ENCODE measurements around the gene GRIA3. TPM values are rescaled to one million over a fixed set of nuclear protein-coding genes. Genes with fewer than 3 reads are reported as not detected.

GRIA3 gene
- total and polyA plus RNA-seq, 10 of the 15 experiments (the other 5 are each of a cell fraction or from before 2014, with no cell fraction given) = 0.45 to 4.3 (median 2.2) TPM

DNA sequence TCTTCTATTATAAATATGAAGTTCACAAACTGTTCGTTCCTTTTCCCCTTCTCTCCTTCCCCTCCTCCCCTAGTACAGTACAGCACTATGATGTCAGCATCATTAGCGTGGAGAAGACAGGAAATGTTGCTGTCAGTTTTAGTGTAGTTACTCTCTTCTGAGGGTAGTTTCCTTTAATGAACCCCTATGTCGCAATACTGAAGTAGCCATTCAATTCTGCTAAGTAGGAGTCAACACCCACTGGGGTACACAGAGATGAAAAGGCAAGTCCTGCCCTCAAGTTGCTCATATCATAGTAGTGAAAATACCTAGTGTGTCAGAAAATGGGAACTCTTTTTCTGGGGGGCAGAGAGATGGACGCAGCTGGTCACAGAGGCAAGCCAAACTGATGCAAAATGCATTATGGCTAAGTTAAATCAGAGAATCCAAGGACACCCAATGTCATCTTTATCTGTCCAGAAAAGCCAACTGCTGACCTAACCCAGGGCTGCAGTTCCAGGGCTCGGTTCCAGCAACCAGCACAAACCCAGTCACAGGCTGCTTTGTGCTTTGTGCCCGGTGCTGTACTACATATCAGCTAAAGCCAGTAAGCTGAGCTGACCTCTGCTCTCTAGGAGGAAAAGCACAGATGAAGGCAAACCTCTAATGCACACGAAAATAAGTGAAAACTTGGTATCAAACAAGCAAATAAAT lies 31.5 kb downstream of the GRIA3 start (continued):
- no peak for TF ChIP-seq MEF2B (IDR thresholded peaks at IDR 0.05; ENCODE audit: partially characterized antibody, poor library complexity, severe bottlenecking)
- TF ChIP-seq ZNF384 (IDR thresholded peaks at IDR 0.05; ENCODE audit: borderline replicate concordance, low read depth, low read length) = no peak
- no peak for TF ChIP-seq RFX5 (IDR thresholded peaks at IDR 0.05; ENCODE audit: low read depth, low read length)
- TF ChIP-seq CREM (IDR thresholded peaks at IDR 0.05; ENCODE audit: low read depth) = no peak
- TF ChIP-seq JUND (IDR thresholded peaks at IDR 0.05; ENCODE audit: low read depth, low read length) = no peak
- no peak for TF ChIP-seq MXI1 (IDR thresholded peaks at IDR 0.05; ENCODE audit: low read depth, low read length)

DNA sequence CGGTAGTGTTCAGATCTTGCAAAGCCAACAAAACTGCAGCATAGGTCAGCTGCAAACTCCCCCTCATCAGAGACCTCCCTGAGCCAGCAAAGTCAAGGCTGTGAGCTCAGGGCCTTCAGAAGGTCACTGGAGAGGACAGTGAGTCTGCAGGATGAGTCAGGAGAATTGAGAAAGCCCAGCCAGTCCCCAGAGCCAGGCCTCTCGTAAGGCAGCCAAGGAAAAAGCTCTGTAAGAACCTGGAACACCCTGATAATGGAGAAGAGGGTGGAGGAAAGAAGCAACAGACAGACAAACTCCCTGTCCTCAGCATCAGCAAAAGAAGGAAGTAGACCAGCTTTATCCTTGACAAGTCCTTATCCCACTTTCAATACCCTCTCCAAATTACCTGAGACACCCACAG lies 33.0 kb downstream of the GRIA3 start:
- Histone ChIP-seq H3K4me3 (no peak overlapping the region), H3K36me3 (ENCODE audit: control insufficient read depth in 2 of 2, insufficient read depth in 2 of 2, low read length in 1 of 2) (no peaks in the 10 kb centered on the region), H4K20me1 (ENCODE audit: control insufficient read depth, insufficient read depth) (no peaks in the 10 kb centered on the region), H2AFZ (ENCODE audit: control insufficient read depth, low read depth, low read length) (no peak overlapping the region), H3K4me1 (ENCODE audit: control insufficient read depth, insufficient read depth, low read length) (no peaks in the 10 kb centered on the region), H3K27ac (ENCODE audit: control insufficient read depth, insufficient read depth) (no peak overlapping the region), H3K79me2 (ENCODE audit: control insufficient read depth, insufficient read depth, low read length) (no peaks in the 10 kb centered on the region), H3K9ac (ENCODE audit: control insufficient read depth, insufficient read depth, low read length) (no peak overlapping the region), H3K4me2 (ENCODE audit: control insufficient read depth, insufficient read depth) (no peak overlapping the region), H3K27me3 (replicated peaks in 1 of 2; ENCODE audit: control insufficient read depth in 2 of 2, insufficient read depth in 2 of 2, low read length in 1 of 2) (no peaks in the 10 kb centered on the region), H3K9me3 (replicated peaks; ENCODE audit: control insufficient read depth, insufficient read depth, low read length) (no peaks in the 10 kb centered on the region)
- ChIA-PET SMC1A (ENCODE audit: uncharacterized antibody, unreplicated experiment) (interaction anchor here (0.6 to 1.9 kb wide), 3 partner anchors 8 to 45 kb away, joined by 3 to 8 read pairs (median 3); no protein-coding TSS in a partner anchor), POLR2A (interaction anchor here (1.0 kb wide), 1 partner anchor 10 kb away, joined by 3 read pairs; no protein-coding TSS in a partner anchor), CTCF (no interaction called here), RAD21 (ENCODE audit: unreplicated experiment) (no interaction called here)
- FAIRE-seq = no peak
- DNase-seq (ENCODE audit: low read depth, low spot score) = no peak
- intact Hi-C loops (cut with micrococcal nuclease; ENCODE audit: unreplicated experiment) = no loop called here
- WGBS (ENCODE audit: insufficient coverage, insufficient replicate concordance, low lambda C conversion rate, missing lambda C conversion rate) = 0% methylated on average over 2 of the region's 2 CpGs
- in situ Hi-C loops (cut with MboI) = no loop called here
- no peak for ATAC-seq
- no TSS peak for BruUV-seq (replicated peaks)
- TF ChIP-seq IKZF1 (conservative IDR thresholded peaks at IDR 0.05) (no peak), ZNF622 (IDR thresholded peaks at IDR 0.05) (no peak), CHD4 (IDR thresholded peaks at IDR 0.05) (no peak), E4F1 (IDR thresholded peaks at IDR 0.05; ENCODE audit: borderline replicate concordance, partially characterized antibody) (no peak), SPI1 (IDR thresholded peaks at IDR 0.05; ENCODE audit: borderline replicate concordance, insufficient read depth, low read depth, low read length) (no peak), RAD51 (IDR thresholded peaks at IDR 0.05) (no peak), POLR2AphosphoS5 (IDR thresholded peaks at IDR 0.05; ENCODE audit: low read length) (no peak), EED (IDR thresholded peaks at IDR 0.05; ENCODE audit: low read depth) (no peak), SRF (IDR thresholded peaks at IDR 0.05; ENCODE audit: low read depth in 2 of 2, low read length in 2 of 2) (no peak), HDAC2 (IDR thresholded peaks at IDR 0.05) (no peak)
- TF ChIP-seq, protein P1, sequence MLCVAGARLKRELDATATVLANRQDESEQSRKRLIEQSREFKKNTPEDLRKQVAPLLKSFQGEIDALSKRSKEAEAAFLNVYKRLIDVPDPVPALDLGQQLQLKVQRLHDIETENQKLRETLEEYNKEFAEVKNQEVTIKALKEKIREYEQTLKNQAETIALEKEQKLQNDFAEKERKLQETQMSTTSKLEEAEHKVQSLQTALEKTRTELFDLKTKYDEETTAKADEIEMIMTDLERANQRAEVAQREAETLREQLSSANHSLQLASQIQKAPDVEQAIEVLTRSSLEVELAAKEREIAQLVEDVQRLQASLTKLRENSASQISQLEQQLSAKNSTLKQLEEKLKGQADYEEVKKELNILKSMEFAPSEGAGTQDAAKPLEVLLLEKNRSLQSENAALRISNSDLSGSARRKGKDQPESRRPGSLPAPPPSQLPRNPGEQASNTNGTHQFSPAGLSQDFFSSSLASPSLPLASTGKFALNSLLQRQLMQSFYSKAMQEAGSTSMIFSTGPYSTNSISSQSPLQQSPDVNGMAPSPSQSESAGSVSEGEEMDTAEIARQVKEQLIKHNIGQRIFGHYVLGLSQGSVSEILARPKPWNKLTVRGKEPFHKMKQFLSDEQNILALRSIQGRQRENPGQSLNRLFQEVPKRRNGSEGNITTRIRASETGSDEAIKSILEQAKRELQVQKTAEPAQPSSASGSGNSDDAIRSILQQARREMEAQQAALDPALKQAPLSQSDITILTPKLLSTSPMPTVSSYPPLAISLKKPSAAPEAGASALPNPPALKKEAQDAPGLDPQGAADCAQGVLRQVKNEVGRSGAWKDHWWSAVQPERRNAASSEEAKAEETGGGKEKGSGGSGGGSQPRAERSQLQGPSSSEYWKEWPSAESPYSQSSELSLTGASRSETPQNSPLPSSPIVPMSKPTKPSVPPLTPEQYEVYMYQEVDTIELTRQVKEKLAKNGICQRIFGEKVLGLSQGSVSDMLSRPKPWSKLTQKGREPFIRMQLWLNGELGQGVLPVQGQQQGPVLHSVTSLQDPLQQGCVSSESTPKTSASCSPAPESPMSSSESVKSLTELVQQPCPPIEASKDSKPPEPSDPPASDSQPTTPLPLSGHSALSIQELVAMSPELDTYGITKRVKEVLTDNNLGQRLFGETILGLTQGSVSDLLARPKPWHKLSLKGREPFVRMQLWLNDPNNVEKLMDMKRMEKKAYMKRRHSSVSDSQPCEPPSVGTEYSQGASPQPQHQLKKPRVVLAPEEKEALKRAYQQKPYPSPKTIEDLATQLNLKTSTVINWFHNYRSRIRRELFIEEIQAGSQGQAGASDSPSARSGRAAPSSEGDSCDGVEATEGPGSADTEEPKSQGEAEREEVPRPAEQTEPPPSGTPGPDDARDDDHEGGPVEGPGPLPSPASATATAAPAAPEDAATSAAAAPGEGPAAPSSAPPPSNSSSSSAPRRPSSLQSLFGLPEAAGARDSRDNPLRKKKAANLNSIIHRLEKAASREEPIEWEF (IDR thresholded peaks at IDR 0.05; ENCODE audit: insufficient replicate concordance, low read depth, low read length) = no peak
